Prostate gland (tissue), 2 donors: Measurements from ENCODE around the gene ELAC1.

Experiments used
- CTCF ChIP-seq, 4 experiments: fragments of 200-600 bp in 2 of 4; fragments of 450-650 bp in 2 of 4; sonication (generic) in 2 of 4; IDR thresholded peaks; 1 replicate in 3 of 4; 2 replicates in 1 of 4; pipeline ENCODE4 v1.5.1; 2016 to 2019; ENCODE audit warnings: antibody characterized with exemption in 4 of 4, mild to moderate bottlenecking in 2 of 4, moderate library complexity in 2 of 4
- POLR2A ChIP-seq: fragments of 450-650 bp; IDR thresholded peaks from one replicate; pipeline ENCODE4 v1.6.1; 2016; ENCODE audit warnings: antibody characterized with exemption, mild to moderate bottlenecking
- POLR2AphosphoS5 ChIP-seq: sonication (generic); formaldehyde crosslinking; IDR thresholded peaks from one replicate; pipeline ENCODE4 v1.6.1; 2017; ENCODE audit warnings: antibody characterized with exemption

GRCh38 chr18:50969448-50969847 lies 1.6 kb downstream of the ELAC1 start:
- TF ChIP-seq POLR2A (no peak), POLR2AphosphoS5 (no peak), CTCF (IDR thresholded peaks at IDR 0.05) (no peak)
